ENCODE results near the gene GEMIN7. TPM values are rescaled to one million over a fixed set of nuclear protein-coding genes. Genes with fewer than 3 reads are reported as not detected.

Gene GEMIN7
- total and polyA plus RNA-seq, 2 donors from 2014 or later = 17.2 to 32.2 TPM

DNA sequence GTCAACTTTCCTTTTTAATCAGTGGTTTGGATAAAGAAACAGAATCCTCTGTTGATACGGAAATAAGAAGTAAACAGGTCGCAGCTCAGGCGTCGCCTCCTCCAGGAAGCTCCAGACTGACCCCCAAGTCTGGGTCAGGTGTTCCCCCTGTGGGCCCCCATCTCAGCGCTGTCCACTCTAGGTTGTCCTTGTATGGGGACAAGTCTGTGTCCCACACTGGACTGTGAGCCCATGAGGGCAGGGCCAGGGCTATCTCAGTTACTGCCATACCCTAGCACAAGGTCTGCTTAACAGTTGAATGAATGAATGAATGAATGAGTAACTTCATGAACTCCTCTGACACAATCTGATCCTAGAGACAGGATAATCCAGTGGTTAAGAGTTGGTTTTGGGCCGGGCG lies 32.7 kb upstream of the GEMIN7 start:
- Histone ChIP-seq H3K36me3 (ENCODE audit: control insufficient read depth in 2 of 3, insufficient read depth in 3 of 3, low read length in 3 of 3) (peaks cover 2 to 37% (median 25%) of the 10 kb centered on the region in 3 donors), H3K4me1 (ENCODE audit: control insufficient read depth in 2 of 3, insufficient read depth in 2 of 3, low read depth in 1 of 3, low read length in 3 of 3) (peaks cover 0 to 7% (median 0%) of the 10 kb centered on the region in 3 donors), H3K27ac (ENCODE audit: low read depth in 2 of 2, low read length in 2 of 2) (no peak overlapping the region), H3K9ac (ENCODE audit: low read length in 3 of 3) (no peak overlapping the region), H3K27me3 (ENCODE audit: control insufficient read depth, insufficient read depth, low read length) (no peaks in the 10 kb centered on the region), H3K4me3 (ENCODE audit: low read length in 3 of 3) (no peak overlapping the region), H3K9me3 (ENCODE audit: control insufficient read depth in 2 of 3, insufficient read depth in 1 of 3, low read length in 3 of 3) (no peaks in the 10 kb centered on the region)
- FAIRE-seq = no peak
- DNase-seq = no peak
- no peak for TF ChIP-seq CTCF (IDR thresholded peaks at IDR 0.05; ENCODE audit: borderline replicate concordance, extremely low read depth, insufficient read depth)
- intact Hi-C loops (cut with DNase I) = no loop called here

DNA sequence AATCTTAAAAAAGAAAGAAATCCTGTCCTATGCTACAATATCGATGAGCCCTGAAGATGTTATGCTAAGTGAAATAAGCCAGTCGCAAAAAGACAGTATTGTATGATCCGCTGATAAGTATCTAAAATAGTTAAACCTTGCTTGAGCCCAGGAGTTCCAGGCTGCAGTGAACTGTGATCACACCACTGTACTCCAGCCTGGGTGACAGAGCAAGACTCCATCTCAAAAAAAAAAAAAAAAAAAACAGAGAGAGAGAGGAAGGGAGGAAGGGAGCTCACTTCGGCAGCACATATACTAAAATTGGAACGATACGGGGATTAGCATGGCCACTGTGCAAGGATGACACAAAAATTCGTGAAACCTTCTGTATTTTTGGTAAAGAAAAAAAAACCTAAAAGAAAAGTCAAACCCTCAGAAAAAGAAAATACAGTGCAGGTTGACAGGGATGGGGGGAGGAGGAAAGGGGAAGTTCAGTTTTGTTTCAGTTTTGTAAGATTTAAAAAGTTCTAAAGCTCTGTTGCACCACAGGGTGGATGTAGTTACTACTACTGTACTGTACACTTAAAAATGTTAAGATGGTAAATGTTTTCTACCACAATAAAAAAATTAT lies 31.8 kb upstream of the GEMIN7 start:
- H3K9me3 ChIP-seq (ENCODE audit: control insufficient read depth in 2 of 3, insufficient read depth in 1 of 3, low read length in 3 of 3) = no peaks in the 10 kb centered on the region
- peaks cover 2 to 30% (median 23%) of the 10 kb centered on the region in 3 donors for H3K36me3 ChIP-seq (ENCODE audit: control insufficient read depth in 2 of 3, insufficient read depth in 3 of 3, low read length in 3 of 3)
- FAIRE-seq (no peak), DNase-seq (no peak)
- peaks cover 0 to 2% (median 0%) of the 10 kb centered on the region in 3 donors for H3K4me1 ChIP-seq (ENCODE audit: control insufficient read depth in 2 of 3, insufficient read depth in 2 of 3, low read depth in 1 of 3, low read length in 3 of 3)
- intact Hi-C loops (cut with DNase I) = no loop called here
- H3K9ac ChIP-seq (ENCODE audit: low read length in 3 of 3) = no peak overlapping the region
- no peak overlapping the region for H3K27ac ChIP-seq (ENCODE audit: low read depth in 2 of 2, low read length in 2 of 2)
- TF ChIP-seq CTCF (IDR thresholded peaks at IDR 0.05; ENCODE audit: borderline replicate concordance, extremely low read depth, insufficient read depth) = no peak
- H3K27me3 ChIP-seq (ENCODE audit: control insufficient read depth, insufficient read depth, low read length) = no peaks in the 10 kb centered on the region
- no peak overlapping the region for H3K4me3 ChIP-seq (ENCODE audit: low read length in 3 of 3)

DNA sequence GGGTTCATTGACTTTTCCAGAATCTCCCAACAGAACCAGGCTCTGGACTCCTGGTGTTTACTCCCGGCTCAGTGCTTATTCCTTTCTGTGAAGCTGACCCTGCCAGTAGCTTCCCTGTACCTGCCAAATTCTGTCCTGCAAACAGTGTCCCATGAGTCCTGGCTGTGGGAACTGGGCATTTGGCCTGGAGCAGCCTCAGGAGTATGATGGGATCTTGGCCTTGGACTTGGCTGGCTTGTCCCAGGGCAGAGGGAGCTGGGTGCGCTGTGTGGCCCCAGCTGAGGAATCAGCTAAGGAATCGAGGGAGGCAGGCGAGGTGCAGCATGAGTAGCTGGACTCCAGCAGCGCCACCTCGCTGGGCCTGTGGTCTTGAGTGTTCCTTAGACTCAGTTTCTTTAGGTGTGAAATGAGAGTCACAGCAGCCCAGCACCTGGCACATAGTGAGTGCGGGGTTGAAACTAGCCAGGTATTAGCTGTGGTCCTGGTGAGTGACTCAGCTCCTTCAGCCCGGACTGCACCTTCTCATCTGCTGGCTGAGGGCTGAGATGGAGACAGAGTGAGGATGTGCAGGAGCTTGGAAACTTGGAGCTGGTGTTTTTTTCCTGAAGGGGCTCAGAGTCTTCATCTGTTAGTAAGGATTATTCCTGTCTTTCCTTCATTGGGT lies 29.9 kb upstream of the GEMIN7 start:
- Histone ChIP-seq H3K9me3 (ENCODE audit: control insufficient read depth in 2 of 3, insufficient read depth in 1 of 3, low read length in 3 of 3) (no peaks in the 10 kb centered on the region), H3K4me3 (ENCODE audit: low read length in 3 of 3) (no peak overlapping the region), H3K4me1 (ENCODE audit: control insufficient read depth in 2 of 3, insufficient read depth in 2 of 3, low read depth in 1 of 3, low read length in 3 of 3) (peaks cover 0 to under 1% (median 0%) of the 10 kb centered on the region in 3 donors), H3K36me3 (ENCODE audit: control insufficient read depth in 2 of 3, insufficient read depth in 3 of 3, low read length in 3 of 3) (peaks cover under 1 to 25% (median 15%) of the 10 kb centered on the region in 3 donors), H3K27ac (ENCODE audit: low read depth in 2 of 2, low read length in 2 of 2) (no peak overlapping the region), H3K9ac (ENCODE audit: low read length in 3 of 3) (no peak overlapping the region), H3K27me3 (ENCODE audit: control insufficient read depth, insufficient read depth, low read length) (no peaks in the 10 kb centered on the region)
- no peak for DNase-seq
- TF ChIP-seq CTCF (IDR thresholded peaks at IDR 0.05; ENCODE audit: borderline replicate concordance, extremely low read depth, insufficient read depth) = no peak
- intact Hi-C loops (cut with DNase I) = no loop called here
- no peak for FAIRE-seq
